ENCODE results near the gene LRP2BP. TPM values are rescaled to one million over a fixed set of nuclear protein-coding genes. Genes with fewer than 3 reads are reported as not detected.

The LRP2BP gene
- total RNA-seq, 1 experiment from 2014 or later: 0.19 TPM

GRCh38 chr4:185381288-185382196 lies 14.2 kb downstream of the LRP2BP start:
- CTCF ChIA-PET: no interaction called here
- no peak overlapping the region for H3K27ac ChIP-seq (ENCODE audit: low read depth, low read length, poor library complexity, severe bottlenecking)
- H3K36me3 ChIP-seq (ENCODE audit: insufficient read depth, low read length, poor library complexity, severe bottlenecking): no peaks in the 10 kb centered on the region
- H3K4me3 ChIP-seq (ENCODE audit: low read depth, low read length, poor library complexity, severe bottlenecking): no peak overlapping the region
- H3K27me3 ChIP-seq (replicated peaks; ENCODE audit: insufficient read depth, low read depth, low read length, poor library complexity): peaks cover 9% of the 10 kb centered on the region
- BruUV-seq (replicated peaks): no TSS peak
- peaks cover 20% of the 10 kb centered on the region for H3K4me1 ChIP-seq (ENCODE audit: insufficient read depth, low read length, poor library complexity, severe bottlenecking)
- POLR2A ChIA-PET (ENCODE audit: low non-redundant PET): interaction anchor here (0.6 kb wide), 1 partner anchor 20 kb away, joined by 5 read pairs; no protein-coding TSS in a partner anchor
- H3K9me3 ChIP-seq (ENCODE audit: low read depth, low read length, poor library complexity, severe bottlenecking): peaks cover 16% of the 10 kb centered on the region
- intact Hi-C loops (cut with micrococcal nuclease; ENCODE audit: unreplicated experiment): loop anchor here (2.0 kb wide), 1 partner anchor 171 kb away; no protein-coding TSS in a partner anchor
- peak; percentile 90 for DNase-seq (ENCODE audit: low spot score)
- TF ChIP-seq EZH2 (IDR thresholded peaks at IDR 0.05; ENCODE audit: borderline replicate concordance, low read depth, low read length, poor library complexity, severe bottlenecking): no peak

GRCh38 chr4:185380320-185380719 lies 15.4 kb downstream of the LRP2BP start:
- peaks cover 9% of the 10 kb centered on the region for H3K27me3 ChIP-seq (replicated peaks; ENCODE audit: insufficient read depth, low read depth, low read length, poor library complexity)
- peaks cover 20% of the 10 kb centered on the region for H3K4me1 ChIP-seq (ENCODE audit: insufficient read depth, low read length, poor library complexity, severe bottlenecking)
- ChIA-PET POLR2A (ENCODE audit: low non-redundant PET) (interaction anchor here (0.6 kb wide), 1 partner anchor 18 kb away, joined by 5 read pairs; no protein-coding TSS in a partner anchor), CTCF (no interaction called here)
- DNase-seq (ENCODE audit: low spot score): no peak
- TF ChIP-seq EZH2 (IDR thresholded peaks at IDR 0.05; ENCODE audit: borderline replicate concordance, low read depth, low read length, poor library complexity, severe bottlenecking) (no peak), CTCF (conservative IDR thresholded peaks at IDR 0.05; ENCODE audit: low read depth, low read length) (no peak)
- intact Hi-C loops (cut with micrococcal nuclease; ENCODE audit: unreplicated experiment): loop anchor here (2.0 kb wide), 1 partner anchor 170 kb away; no protein-coding TSS in a partner anchor
- H3K27ac ChIP-seq (ENCODE audit: low read depth, low read length, poor library complexity, severe bottlenecking): no peak overlapping the region
- H3K36me3 ChIP-seq (ENCODE audit: insufficient read depth, low read length, poor library complexity, severe bottlenecking): no peaks in the 10 kb centered on the region
- H3K9me3 ChIP-seq (ENCODE audit: low read depth, low read length, poor library complexity, severe bottlenecking): peaks cover 16% of the 10 kb centered on the region
- no TSS peak for BruUV-seq (replicated peaks)
- H3K4me3 ChIP-seq (ENCODE audit: low read depth, low read length, poor library complexity, severe bottlenecking): no peak overlapping the region

- Histone ChIP-seq H3K4me1 (ENCODE audit: insufficient read depth, low read length, poor library complexity, severe bottlenecking) (peaks cover 13% of the 10 kb centered on the region), H3K9me3 (ENCODE audit: low read depth, low read length, poor library complexity, severe bottlenecking) (peaks cover 16% of the 10 kb centered on the region), H3K27me3 (replicated peaks; ENCODE audit: insufficient read depth, low read depth, low read length, poor library complexity) (peaks cover 9% of the 10 kb centered on the region), H3K36me3 (ENCODE audit: insufficient read depth, low read length, poor library complexity, severe bottlenecking) (no peaks in the 10 kb centered on the region), H3K27ac (ENCODE audit: low read depth, low read length, poor library complexity, severe bottlenecking) (no peak overlapping the region), H3K4me3 (ENCODE audit: low read depth, low read length, poor library complexity, severe bottlenecking) (no peak overlapping the region)
- DNase-seq (ENCODE audit: low spot score): no peak
- no TSS peak for BruUV-seq (replicated peaks)
- POLR2A ChIA-PET (ENCODE audit: low non-redundant PET): no interaction called here
- CTCF ChIA-PET: no interaction called here
- TF ChIP-seq EZH2 (IDR thresholded peaks at IDR 0.05; ENCODE audit: borderline replicate concordance, low read depth, low read length, poor library complexity, severe bottlenecking) (no peak), CTCF (conservative IDR thresholded peaks at IDR 0.05; ENCODE audit: low read depth, low read length) (no peak)
- intact Hi-C loops (cut with micrococcal nuclease; ENCODE audit: unreplicated experiment): loop anchor here (2.0 kb wide), 1 partner anchor 169 kb away; no protein-coding TSS in a partner anchor
These were observed 16.1 kb downstream of the LRP2BP start for GRCh38 chr4:185379326-185380295.

Measured in A673 (cell line).